Suprapubic skin (tissue), 4 donors: ENCODE results near the gene RGS6. TPM values are rescaled to one million over a fixed set of nuclear protein-coding genes. Genes with fewer than 3 reads are reported as not detected.

Experiments used
- DNase-seq, 2 donors: peaks; one replicate each; pipeline ENCODE4 v3.0.0-alpha.2; 2019; ENCODE audit warnings: low spot score in 2 of 2
- H3K27ac ChIP-seq: fragments of 200-600 bp; sonication (generic); one replicate; pipeline ENCODE4 v1.5.1; 2019
- H3K27me3 ChIP-seq: fragments of 200-600 bp; sonication (generic); one replicate; pipeline ENCODE4 v1.5.1; 2019
- H3K36me3 ChIP-seq: fragments of 200-600 bp; sonication (generic); one replicate; pipeline ENCODE4 v1.5.1; 2019
- H3K4me1 ChIP-seq: fragments of 200-600 bp; sonication (generic); one replicate; pipeline ENCODE4 v1.5.1; 2019
- H3K4me3 ChIP-seq: fragments of 200-600 bp; sonication (generic); one replicate; pipeline ENCODE4 v1.5.1; 2019; ENCODE audit warnings: mild to moderate bottlenecking
- H3K9me3 ChIP-seq: fragments of 200-600 bp; sonication (generic); one replicate; pipeline ENCODE4 v1.5.1; 2019
- CTCF ChIP-seq, 2 donors: fragments of 200-600 bp in 1 of 2; fragments of 450-650 bp in 1 of 2; sonication (generic) in 1 of 2; IDR thresholded peaks; one replicate each; pipeline ENCODE4 v1.5.1; 2016 to 2019; ENCODE audit warnings: antibody characterized with exemption in 2 of 2, mild to moderate bottlenecking in 1 of 2, moderate library complexity in 1 of 2
- EP300 ChIP-seq: sonication (generic); formaldehyde crosslinking; IDR thresholded peaks from one replicate; pipeline ENCODE4 v1.6.1; 2017; ENCODE audit warnings: antibody characterized with exemption
- POLR2A ChIP-seq, 2 donors: fragments of 450-650 bp; IDR thresholded peaks; one replicate each; pipeline ENCODE4 v1.6.1; 2017; ENCODE audit warnings: antibody characterized with exemption in 2 of 2, mild to moderate bottlenecking in 2 of 2, moderate library complexity in 2 of 2
- POLR2AphosphoS5 ChIP-seq, 3 donors: sonication (generic); formaldehyde crosslinking; IDR thresholded peaks; one replicate each; pipeline ENCODE4 v1.6.1; 2017; ENCODE audit warnings: antibody characterized with exemption in 3 of 3
- WGBS: methylation state at CpG from one replicate; pipeline ENCODE4 v1.1.5; 2018; 5-methylcytosine and 5-hydroxymethylcytosine counted together
- total RNA-seq, 4 donors: library from RNA; depleted of rRNA; stranded (reverse); fragments of >200 nt; gene quantifications; one replicate each; pipeline ENCODE4 v1.1.0, GENCODE V29; 2016

The RGS6 gene
- total RNA-seq, 4 donors from 2014 or later, result 0.08 to 4.4 (median 1.0) TPM

- 50% methylated on average over 12 of the region's 12 CpGs for WGBS
Observed at GRCh38 chr14:72104011-72104613, 171.9 kb downstream of the RGS6 start.

GRCh38 chr14:72111911-72112310 lies 179.7 kb downstream of the RGS6 start:
- H3K27ac ChIP-seq, result no peak overlapping the region
- no peaks in the 10 kb centered on the region for H3K4me1 ChIP-seq
- 76% methylated on average over 7 of the region's 7 CpGs for WGBS
- no peak overlapping the region for H3K4me3 ChIP-seq
- no peak for DNase-seq
- TF ChIP-seq POLR2A (IDR thresholded peaks at IDR 0.05) (no peak), EP300 (no peak), CTCF (IDR thresholded peaks at IDR 0.05) (no peak), POLR2AphosphoS5 (IDR thresholded peaks at IDR 0.05) (no peak)
- H3K27me3 ChIP-seq, result no peaks in the 10 kb centered on the region
- H3K9me3 ChIP-seq, result no peaks in the 10 kb centered on the region
- no peaks in the 10 kb centered on the region for H3K36me3 ChIP-seq

More at GRCh38 chr14:72104011-72104613, 171.9 kb downstream of the RGS6 start:
- TF ChIP-seq CTCF (IDR thresholded peaks at IDR 0.05), result no peak
- TF ChIP-seq POLR2AphosphoS5 (IDR thresholded peaks at IDR 0.05), result no peak
- no peak for TF ChIP-seq EP300
- TF ChIP-seq POLR2A (IDR thresholded peaks at IDR 0.05), result no peak
- Histone ChIP-seq H3K4me3 (no peak overlapping the region), H3K27me3 (no peaks in the 10 kb centered on the region), H3K36me3 (no peaks in the 10 kb centered on the region), H3K4me1 (no peaks in the 10 kb centered on the region), H3K27ac (no peak overlapping the region), H3K9me3 (no peaks in the 10 kb centered on the region)
- DNase-seq, result no peak

- H3K27me3 ChIP-seq, result no peaks in the 10 kb centered on the region
- WGBS, result 77% methylated on average over 3 of the region's 3 CpGs
- no peak for TF ChIP-seq POLR2AphosphoS5 (IDR thresholded peaks at IDR 0.05)
- no peak for TF ChIP-seq POLR2A (IDR thresholded peaks at IDR 0.05)
- no peak for TF ChIP-seq EP300
- TF ChIP-seq CTCF (IDR thresholded peaks at IDR 0.05), result no peak
- no peak overlapping the region for H3K27ac ChIP-seq
- no peaks in the 10 kb centered on the region for H3K36me3 ChIP-seq
- DNase-seq, result no peak
- H3K4me3 ChIP-seq, result no peak overlapping the region
- no peaks in the 10 kb centered on the region for H3K4me1 ChIP-seq
- no peaks in the 10 kb centered on the region for H3K9me3 ChIP-seq
Observed at GRCh38 chr14:72118841-72119240, 186.6 kb downstream of the RGS6 start.

GRCh38 chr14:72120315-72120714 lies 188.1 kb downstream of the RGS6 start:
- TF ChIP-seq POLR2A (IDR thresholded peaks at IDR 0.05) (no peak), EP300 (no peak), CTCF (IDR thresholded peaks at IDR 0.05) (no peak), POLR2AphosphoS5 (IDR thresholded peaks at IDR 0.05) (no peak)
- Histone ChIP-seq H3K9me3 (no peaks in the 10 kb centered on the region), H3K27ac (no peak overlapping the region), H3K4me1 (no peaks in the 10 kb centered on the region), H3K27me3 (no peaks in the 10 kb centered on the region), H3K36me3 (no peaks in the 10 kb centered on the region), H3K4me3 (no peak overlapping the region)
- 77% methylated on average over 3 of the region's 3 CpGs for WGBS
- no peak for DNase-seq

GRCh38 chr14:72123755-72124154 lies 191.5 kb downstream of the RGS6 start:
- TF ChIP-seq POLR2AphosphoS5 (IDR thresholded peaks at IDR 0.05) (no peak), POLR2A (IDR thresholded peaks at IDR 0.05) (no peak), EP300 (no peak), CTCF (IDR thresholded peaks at IDR 0.05) (no peak)
- Histone ChIP-seq H3K4me1 (no peaks in the 10 kb centered on the region), H3K27me3 (no peaks in the 10 kb centered on the region), H3K4me3 (no peak overlapping the region), H3K36me3 (no peaks in the 10 kb centered on the region), H3K27ac (no peak overlapping the region), H3K9me3 (no peaks in the 10 kb centered on the region)
- WGBS, result 39% methylated on average over 3 of the region's 3 CpGs
- DNase-seq, result no peak
